Measurements from ENCODE around the gene TMEM243.

- TF ChIP-seq CTCF (IDR thresholded peaks at IDR 0.05) (no peak), POLR2A (IDR thresholded peaks at IDR 0.05) (no peak)
Measured at GRCh38 chr7:87188930-87189329, 30.6 kb downstream of the TMEM243 start.

All from esophagus squamous epithelium (tissue), 4 donors.